ENCODE measurements around the gene PSMD3. TPM values are rescaled to one million over a fixed set of nuclear protein-coding genes. Genes with fewer than 3 reads are reported as not detected.
A peak's percentile ranks its signal among the peaks of the same experiment; 100 is the strongest.

PSMD3 gene
- polyA plus RNA-seq, 10 donors: 75.8 to 94.2 (median 84.8) TPM

DNA sequence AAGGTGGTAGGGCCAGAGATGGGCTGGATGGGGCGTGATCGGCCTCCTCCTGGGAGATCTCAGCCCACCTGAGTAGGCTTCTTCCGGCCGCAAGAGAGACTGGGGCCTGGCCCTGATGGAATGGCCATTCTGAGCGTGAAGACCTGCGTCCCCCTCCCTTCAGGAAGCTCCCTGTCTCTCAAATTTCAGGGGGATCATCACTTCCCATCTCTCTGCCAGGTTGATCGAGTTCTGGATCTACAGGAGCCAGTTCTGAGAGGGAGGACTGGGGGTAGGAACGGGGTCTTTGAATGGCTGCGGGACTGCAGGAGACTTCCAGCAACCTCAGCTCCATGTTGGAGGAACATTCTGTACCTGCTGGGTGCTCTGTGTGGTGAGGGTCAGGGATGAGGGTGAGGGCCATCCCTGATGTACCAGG is 27.1 kb upstream of the PSMD3 start:
- DNase-seq: no peak

DNA sequence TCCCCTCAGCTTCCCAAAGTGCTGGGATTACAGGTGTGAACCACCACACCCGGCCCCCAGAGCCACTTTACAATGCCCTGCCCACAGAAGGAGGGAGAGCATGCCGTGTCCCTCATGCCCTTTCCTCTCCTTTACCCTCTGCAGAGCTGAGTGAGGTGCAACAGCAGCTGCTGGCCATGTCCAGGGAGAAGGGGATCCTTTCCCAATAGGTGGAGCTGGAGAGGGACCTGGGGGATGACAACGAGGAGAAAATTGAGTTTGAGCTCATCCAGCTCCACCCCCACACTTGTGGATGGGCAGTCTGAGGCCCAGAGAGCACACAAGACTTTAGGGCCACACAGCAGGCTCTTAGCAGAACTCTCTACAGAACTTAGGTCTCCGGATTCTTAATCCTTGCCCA is 25.7 kb upstream of the PSMD3 start:
- no peak for DNase-seq

DNA sequence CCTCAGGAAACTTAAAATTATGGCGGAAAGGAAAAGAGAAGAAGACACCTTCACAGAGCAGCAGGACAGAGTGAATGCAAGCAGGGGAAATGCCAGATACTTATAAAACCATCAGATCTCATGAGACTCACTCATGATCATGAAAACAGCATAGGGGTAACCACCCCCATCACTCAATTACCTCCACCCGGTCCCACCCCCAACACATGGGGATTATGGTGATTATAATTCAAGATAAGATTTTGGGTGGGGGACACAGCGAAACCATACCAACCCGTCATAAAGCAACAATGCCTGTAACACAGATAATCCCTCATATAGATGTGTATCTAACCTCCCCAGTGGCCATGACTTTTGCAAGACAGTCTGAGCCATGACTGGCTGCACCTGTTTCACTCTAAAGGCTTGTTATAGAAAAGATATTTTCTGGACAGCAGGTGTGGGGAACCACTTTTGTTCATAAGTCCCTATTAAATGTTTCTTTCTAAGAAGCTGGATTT is 24.8 kb upstream of the PSMD3 start:
- no peak for DNase-seq

DNA sequence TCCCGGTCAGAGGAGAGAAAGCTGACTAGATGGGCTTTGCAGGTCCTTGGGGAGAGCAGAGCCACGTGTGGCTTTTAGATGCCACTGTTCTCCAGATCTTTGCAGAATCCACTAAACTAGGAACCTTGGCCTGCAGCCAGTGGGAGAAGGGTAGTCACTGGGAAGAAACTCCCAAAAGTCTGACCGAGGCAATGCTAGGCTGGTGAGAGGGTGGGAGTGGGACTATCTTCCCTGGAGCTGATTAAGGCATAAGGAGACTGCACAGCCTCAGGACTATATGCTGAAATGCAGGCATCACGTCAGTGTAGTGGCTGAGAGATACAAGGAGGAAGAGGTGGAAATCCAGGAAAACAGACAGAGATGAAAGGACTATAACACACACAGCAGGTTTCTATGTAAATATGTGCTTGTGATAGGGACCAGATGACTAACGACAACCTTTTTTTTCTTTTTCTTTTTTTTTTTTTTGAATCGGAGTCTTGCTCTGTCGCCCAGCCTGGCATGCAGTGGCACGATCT is 20.0 kb upstream of the PSMD3 start:
- DNase-seq: no peak

DNA sequence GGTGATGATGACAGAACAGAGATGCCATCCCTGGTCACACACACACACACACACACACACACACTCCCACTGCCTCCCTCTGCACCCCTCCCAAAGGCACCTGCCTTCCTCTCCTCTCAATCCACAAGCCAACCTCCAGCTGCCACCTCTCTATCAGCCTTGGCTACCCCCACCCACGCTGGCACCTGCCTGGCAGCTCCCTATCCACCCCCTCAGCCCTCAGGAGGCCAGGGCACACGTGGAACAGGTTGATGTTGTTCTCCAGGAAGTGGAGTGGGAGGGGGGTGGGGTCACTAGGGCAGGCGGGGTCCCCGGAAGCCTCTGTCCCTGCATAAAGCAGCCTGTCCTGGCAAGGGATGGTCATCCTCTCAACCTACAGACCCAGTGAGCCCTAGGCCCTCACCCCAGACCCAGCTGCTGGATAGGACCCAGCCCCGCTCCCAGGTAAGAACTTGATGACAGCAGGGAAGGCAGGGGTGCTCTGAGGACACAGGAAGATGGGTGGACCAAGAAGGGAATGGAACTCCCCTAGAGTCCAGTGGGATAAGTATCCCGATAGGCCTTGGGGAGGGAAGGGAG is 17.9 kb upstream of the PSMD3 start, which contains the start of gene GSDMA:
TSS of gene GSDMA (plus strand) at position 363 of the 579 bp plus-strand sequence. CDS start 2,684 bp downstream, outside the sequence.
- no peak for DNase-seq

DNA sequence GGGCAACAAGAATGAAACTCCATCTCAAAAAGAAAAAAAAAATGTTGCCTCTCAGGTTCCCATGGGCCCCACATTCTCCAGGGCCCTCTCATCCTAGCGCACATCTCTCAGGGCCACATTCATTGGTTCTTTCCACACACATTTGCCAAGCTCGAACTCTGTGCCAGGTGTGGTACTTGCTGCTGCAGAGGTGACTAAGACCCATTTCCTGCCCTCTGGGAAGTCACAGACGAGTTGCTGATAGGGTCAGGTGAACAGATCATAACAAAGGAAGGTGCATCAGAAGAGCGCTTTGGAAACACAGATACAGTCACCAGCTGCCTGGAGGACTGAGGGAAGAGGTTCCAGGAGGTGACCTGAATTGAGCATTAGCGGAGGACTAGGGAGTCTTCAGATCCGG is 16.8 kb upstream of the PSMD3 start:
- DNase-seq: no peak

DNA sequence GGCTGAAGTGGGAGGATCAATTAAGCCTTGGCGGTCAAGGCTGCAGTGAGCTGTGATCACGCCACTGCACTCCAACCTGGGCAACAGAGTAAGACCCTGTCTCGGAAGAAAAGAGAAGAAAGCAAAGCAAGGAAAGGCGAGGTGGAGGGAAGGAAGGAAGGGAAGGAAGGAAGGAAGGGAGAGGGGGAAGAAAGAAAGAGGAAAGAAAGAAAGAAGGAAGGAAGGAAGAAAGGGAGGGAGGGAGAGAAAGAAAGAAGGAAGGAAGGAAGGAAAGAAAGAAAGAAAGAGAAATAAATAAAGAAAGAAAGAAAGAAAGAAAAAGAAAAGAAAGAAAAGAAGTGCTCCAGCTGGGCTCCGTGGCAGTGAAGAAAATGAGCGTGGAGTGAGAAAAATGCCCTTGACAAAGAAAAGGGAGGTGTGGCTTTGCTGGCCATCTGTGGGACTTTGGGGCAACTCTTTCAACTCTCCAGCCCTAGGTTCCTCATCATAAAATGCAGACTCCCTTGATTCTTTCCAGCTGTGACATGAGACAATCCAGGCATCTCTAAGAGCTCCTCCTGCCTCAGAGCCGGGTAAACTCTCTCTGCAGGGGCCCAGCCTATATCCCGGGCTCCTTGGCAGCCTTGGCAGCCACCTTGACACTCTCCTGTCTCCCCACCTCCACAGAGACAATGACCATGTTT is 15.4 kb upstream of the PSMD3 start:
- DNase-seq: no peak

DNA sequence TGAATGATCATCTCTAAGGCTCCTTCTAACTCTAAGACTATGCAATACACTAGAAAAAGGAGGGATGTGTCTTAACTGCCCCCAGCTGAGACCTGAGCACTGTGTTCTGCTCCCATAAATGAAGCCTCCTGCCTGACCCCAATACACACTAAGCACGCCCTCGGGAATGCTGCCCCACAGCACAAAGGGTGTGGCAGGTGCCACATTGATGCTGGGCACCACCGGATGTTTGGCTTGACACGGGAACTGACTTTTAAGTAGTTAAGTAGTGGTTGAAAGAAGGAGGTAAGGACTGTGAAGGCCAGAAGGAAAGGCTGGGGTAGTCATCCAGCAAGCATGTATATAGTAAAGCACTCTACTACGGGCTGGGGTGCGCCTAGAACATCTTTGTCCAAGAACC is 13.8 kb upstream of the PSMD3 start:
- no peak for DNase-seq

DNA sequence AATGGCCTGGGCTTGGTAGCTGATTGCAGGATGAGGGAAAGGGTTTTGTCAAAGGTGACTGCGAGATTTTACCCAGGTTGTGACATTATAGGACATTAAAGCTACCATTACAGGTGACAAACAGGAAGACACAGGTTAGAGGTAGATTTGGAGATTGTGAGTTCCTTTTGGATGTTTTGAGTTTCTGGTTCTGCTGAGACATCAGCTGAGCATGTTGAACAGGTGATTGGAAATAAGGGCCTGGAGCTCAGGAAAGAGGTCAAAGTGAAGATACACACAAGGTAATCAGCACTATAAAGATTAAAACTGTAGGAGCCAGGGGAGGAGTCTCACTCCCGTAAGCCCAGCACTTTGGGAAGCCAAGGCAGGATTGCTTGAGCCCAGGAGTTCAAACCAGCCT is 11.8 kb upstream of the PSMD3 start:
- no peak for DNase-seq

DNA sequence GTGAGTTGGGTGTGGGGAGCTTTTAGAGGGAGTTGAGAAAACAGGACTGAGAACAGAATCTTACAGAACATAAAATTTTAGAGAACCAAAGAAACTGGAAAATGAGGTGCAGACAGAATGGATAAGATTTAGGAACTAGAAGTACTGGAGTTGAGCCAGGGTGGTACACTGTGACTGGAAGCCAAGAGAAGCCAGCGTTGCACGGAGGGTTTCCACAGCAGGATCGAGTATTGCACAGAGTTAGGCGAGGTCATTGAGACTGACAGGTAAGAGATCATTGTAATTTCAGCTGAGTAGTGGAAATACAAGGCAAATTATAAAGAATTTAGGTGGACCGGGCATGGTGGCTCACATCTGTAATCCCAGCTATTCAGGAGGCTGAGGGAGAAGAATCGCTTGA is 11.2 kb upstream of the PSMD3 start:
- DNase-seq: no peak

DNA sequence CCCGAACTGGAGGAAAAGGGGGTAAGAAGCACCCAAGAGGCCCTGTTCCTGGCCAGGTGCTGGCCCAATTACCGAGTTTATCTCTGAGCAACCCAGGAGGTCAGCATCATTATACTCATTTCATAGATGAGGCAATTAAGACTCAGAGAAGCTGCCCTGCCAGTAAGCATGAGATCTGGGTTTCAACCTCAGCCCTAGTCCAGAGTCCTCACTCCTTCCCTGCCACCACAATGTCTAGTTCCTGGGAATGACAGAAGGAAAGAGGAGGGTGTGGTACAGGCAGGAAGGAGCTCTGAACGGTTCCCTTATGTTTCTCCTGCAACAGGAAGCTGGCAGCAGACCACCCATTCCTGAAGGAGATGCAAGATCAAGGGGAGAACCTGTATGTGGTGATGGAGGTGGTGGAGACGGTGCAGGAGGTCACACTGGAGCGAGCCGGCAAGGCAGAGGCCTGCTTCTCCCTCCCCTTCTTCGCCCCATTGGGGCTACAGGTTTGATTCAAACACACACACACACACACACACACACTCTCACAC is 10.4 kb upstream of the PSMD3 start:
- DNase-seq: no peak

DNA sequence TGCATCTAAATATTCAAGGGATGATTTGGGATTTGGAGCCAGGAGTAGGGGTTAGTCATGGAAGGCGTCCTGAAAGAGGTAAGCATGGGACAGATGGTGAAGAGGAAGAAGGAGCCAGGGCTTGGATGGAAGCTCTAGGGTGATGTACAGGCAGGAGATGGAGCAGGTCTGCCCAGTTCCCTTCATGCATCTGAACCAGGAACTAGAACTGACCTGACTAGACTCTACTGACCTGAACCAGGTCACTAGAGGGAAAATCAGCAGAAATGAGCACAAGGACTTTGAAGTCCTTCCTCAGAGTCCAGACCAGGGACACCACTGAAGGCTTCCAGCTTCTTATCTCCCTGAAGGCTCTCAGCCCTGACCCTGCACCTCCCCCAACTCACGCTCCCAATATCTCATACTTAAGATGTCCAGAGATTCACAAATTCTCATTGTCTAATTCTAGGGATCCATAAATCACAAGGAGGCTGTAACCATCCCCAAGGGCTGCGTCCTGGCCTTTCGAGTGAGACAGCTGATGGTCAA is 9.5 kb upstream of the PSMD3 start:
- no peak for DNase-seq

DNA sequence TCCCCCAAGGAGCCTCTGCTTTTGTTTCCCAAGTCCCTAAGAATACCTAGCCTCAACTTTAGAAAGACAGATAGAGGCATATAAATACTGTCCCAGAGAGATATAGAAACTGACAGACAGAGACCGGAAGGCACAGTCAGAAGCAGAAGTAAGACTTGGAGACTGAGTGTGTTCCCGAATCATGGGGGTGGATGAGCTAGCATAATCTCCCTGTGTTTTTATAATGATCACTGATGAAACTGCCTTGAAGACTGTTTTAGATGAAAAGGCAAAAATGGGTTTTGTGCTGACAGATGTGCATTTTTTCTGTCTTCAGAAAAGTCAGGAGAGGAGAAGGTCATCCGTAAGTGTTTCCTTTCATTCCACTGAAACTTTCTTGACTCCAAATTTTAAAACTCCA is 8.3 kb upstream of the PSMD3 start:
- DNase-seq: no peak

DNA sequence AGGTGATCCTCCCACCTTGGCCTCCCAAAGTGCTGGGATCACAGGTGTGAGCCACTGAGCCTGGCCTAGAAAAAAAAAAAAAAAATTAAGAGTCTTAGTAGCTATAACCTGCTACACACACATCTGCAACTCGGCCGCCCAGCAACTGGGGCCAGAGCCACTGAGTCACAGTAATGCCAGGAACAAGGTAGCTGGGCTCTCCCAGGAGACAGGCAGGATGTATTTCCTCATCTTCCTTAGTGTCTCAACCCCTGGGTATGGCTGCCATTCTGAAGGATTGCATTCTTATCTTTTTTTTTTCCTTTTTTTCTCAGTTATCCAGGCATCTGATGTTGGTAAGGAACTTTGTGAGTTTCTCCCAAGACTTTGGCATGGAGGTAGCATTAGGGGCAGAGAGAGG is 7.1 kb upstream of the PSMD3 start:
- no peak for DNase-seq

DNA sequence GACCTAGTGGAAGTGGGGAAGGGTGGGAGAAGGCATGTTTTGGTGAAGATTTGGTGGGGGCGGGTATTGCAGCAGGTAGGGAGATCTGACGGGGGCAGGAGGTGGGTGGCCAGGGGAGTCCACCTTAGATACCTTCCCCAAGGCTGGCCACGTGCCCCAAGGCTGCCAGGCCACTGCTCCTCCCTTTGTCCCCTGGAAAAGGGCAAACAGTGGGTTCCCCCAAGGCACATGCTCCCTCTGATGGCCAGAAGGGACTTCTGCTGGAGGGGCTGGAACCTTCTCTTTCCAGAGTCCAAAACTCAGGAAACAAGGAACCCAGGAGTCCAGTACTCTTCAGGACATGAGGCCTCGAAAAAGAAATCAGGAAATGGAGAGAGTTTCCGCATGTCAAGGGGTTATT is 6.2 kb upstream of the PSMD3 start:
- no peak for DNase-seq

DNA sequence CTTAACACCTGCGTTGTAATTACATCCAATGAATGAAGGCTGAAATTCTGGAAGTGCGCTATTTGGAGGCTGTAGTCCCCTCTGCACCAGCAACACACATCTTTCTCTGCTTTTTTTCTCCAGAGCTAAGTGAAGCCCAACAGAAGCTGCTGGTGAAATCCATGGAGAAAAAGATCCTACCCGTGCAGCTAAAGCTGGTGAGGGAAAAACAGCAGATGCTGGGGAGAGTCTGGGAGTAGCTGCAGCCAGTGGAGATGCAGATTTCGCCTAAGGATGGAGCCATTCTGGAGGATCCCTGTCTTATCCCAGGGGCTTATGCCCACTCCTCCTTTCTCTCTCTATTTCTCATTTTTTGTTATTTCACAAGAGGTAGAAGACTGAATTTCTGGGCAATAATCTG is 4.8 kb upstream of the PSMD3 start:
- DNase-seq: no peak

DNA sequence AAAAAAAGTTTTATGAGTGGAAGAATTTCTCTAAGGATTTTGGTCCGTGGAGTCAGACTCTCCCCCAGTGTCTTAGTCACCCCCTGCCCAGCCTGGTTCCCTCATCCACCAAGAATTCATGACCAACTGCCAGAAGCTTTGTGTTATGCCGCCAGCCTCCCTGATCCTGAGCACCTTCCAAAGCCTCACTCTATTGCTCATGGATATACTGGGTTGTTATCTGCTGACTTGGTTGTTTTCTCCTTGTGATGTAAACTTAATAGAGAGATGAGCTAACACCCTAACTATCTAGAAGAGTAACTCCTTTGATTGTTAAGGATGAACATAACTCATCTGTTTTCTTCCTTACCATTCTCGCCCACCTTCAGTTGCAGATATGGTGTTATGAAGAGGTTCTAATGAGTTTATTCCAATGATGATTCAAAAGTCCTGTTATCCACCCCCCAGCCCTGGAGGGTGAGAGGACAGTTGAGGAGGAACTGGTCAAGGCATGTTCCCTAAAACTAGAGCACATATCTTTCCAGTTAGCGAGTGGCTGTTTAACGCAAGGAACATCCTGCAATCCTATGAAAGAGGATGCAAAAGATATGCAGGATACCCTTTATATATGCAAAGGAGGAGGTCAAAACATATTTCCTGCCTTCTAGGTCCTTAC is 1.5 kb upstream of the PSMD3 start:
- DNase-seq: peak in 1 of 3 donors; percentile 68

DNA sequence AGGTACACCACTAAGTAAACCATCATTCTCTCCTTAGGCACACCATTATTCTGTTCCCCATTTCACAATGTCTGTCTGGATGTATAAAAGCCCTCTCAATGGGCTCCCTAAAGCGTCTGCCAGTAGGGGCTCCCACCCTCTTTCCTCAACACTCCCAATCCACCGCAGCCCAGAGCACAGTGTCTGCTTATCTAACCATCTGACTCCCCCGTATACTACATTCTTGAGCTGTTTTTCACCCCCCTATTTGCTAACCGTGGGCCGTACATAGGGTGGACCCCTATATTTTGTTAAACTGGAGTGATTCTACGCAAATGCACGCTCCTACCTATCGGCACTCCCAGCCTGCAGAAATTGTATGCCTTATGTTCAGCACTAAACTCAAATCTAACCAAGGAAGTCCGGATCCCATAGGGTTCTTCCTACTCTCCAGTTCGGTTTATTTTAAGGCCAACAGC is 685 bp upstream of the PSMD3 start:
- peak in 1 of 3 donors; percentile 22 for DNase-seq

DNA sequence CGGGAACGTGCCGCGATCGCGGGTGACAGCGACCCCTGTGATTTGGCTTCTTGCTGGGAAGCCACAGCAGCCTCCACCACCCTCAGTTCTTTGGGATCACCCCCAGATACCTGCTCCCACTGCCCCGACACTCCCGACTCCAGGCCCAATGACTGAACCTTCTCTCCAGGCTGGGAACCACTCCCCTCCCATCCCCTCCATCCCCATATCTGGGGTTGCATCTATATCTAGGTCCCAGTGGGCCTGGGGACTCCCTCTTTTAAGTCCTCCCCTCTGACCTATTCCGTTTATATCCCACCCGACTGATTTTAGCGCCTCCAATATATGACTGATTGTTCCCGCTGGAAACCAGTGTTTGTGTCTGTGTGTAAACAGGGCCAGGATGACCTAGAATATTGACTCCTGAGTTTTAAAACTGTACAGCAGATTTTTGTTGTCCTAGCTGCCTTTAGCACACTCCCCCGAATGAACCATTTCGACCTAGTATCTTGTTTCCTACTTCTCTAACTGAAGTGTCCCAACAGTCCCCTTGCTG is 667 bp downstream of the PSMD3 start:
- DNase-seq: peak in 2 of 3 donors; percentile 21 to 27

DNA sequence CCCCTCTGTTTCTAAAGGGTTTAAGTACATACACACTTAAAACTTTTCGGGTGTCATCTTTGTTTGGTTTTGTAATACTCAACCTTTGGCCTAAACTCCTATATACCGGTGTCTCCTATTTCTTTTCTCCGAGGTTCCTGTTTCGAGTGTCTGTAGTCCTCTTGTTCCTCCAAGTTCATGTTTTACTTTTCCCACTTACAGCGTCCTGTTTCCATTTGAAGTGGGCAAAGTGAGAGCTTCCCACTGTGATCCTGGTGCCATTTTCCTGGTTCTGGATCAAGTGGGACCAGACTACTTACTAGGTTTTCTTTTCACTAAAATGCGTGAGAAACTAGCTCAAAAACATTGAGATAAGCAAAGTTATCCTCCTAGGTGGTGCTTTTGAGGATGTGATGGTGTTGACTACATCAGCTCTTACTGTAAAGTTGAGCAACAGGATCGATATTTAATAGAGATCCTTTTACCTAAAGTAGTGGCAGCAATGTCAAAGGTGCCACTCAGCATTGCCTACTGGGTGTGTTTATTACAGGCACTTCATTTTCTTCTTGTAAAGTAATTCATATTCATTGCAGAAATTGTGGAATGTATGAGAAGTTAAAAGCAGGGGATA is 1.3 kb downstream of the PSMD3 start:
- no peak for DNase-seq

DNA sequence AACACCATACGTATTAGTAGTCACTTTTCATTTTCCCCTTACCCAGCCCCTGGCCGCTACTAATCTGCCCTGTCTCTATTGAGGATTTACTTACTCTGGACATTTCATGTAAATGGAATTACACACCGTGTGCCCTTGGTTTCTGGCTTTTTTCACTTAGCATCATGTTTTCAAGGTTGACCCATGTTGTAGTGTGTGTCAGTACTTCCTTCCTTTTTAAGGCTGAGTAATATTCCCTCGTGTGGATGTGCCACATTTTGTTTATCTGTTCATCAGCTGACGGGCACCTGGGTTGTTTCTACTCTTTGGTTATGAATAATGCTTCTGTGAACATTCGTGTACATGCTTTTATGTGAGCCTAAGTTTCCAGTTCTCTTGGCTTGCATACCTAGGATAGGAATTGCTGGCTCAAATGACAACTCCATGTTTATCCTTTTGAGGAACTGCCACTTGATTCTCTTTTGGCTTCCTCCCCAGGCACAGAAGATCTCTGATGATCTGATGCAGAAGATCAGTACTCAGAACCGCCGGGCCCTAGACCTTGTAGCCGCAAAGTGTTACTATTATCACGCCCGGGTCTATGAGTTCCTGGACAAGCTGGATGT is 7.7 kb downstream of the PSMD3 start:
- DNase-seq: no peak
